IMR-90 (cell line): Measurements from ENCODE around the gene ZNF695. TPM values are rescaled to one million over a fixed set of nuclear protein-coding genes. Genes with fewer than 3 reads are reported as not detected.

ENCODE experiments used
- ATAC-seq: fragments of 200-7000 bp; cut with Tn5 transposase; 2 replicates; pipeline ENCODE4 v1.9.1; 2020; ENCODE audit warnings: low read depth, mild to moderate bottlenecking, moderate library complexity
- Bru-seq: library from RNA; stranded (reverse); fragments of 400-500 nt; gene quantifications from one replicate; lab custom pipeline; 2021; lab: Mats Ljungman, UMichigan
- BruChase-seq, 2 experiments: library from RNA; stranded (reverse); fragments of 400-500 nt; gene quantifications; one replicate each; lab custom pipeline; 2021; lab: Mats Ljungman, UMichigan
- BruUV-seq: library from RNA; stranded (reverse); fragments of 400-500 nt; replicated peaks from 2 replicates; lab custom pipeline; 2021; lab: Mats Ljungman, UMichigan
- CTCF ChIA-PET: fragments of 300-600 bp; formaldehyde crosslinking; extraction: SDS; loops from one replicate; lab custom pipeline; 2021; ENCODE audit warnings: antibody characterized with exemption; lab: Yijun Ruan, JAX
- POLR2A ChIA-PET: fragments of 300-600 bp; sonication (Branson Sonifier 250); formaldehyde crosslinking; loops from one replicate; lab custom pipeline; 2022; ENCODE audit warnings: antibody characterized with exemption; ENCODE audit not compliant: unreplicated experiment; lab: Charles Lee
- DNase-seq: peaks from one replicate; pipeline ENCODE4 v3.0.0; 2013
- H2AFZ ChIP-seq: replicated peaks from 2 replicates; pipeline ENCODE3; 2013; ENCODE audit warnings: low read length, mild to moderate bottlenecking; ENCODE audit not compliant: poor library complexity
- H2AK5ac ChIP-seq: 2 replicates; pipeline ENCODE4 v1.6.1; 2013; ENCODE audit warnings: low read depth, low read length, inconsistent platforms
- H2AK9ac ChIP-seq: replicated peaks from 2 replicates; pipeline ENCODE3; 2013; ENCODE audit warnings: mild to moderate bottlenecking, low read depth, low read length, moderate library complexity; ENCODE audit not compliant: poor library complexity
- H2BK120ac ChIP-seq: 2 replicates; pipeline ENCODE4 v1.6.1; 2013; ENCODE audit warnings: low read depth, low read length, inconsistent platforms
- H2BK15ac ChIP-seq: 3 replicates; pipeline ENCODE4 v1.6.1; 2013; ENCODE audit warnings: low read depth, low read length, inconsistent platforms
- H2BK20ac ChIP-seq: 2 replicates; pipeline ENCODE4 v1.6.1; 2013; ENCODE audit warnings: low read depth, mild to moderate bottlenecking, inconsistent platforms, low read length, moderate library complexity
- H2BK5ac ChIP-seq: 2 replicates; pipeline ENCODE4 v1.6.1; 2013; ENCODE audit warnings: mild to moderate bottlenecking, low read depth, low read length, inconsistent platforms; ENCODE audit not compliant: poor library complexity, severe bottlenecking
- H3K14ac ChIP-seq: replicated peaks from 2 replicates; pipeline ENCODE4 v1.6.1; 2013; ENCODE audit warnings: low read depth, low read length, inconsistent platforms
- H3K18ac ChIP-seq: 2 replicates; pipeline ENCODE4 v1.6.1; 2013; ENCODE audit warnings: low read depth, low read length, control low read depth
- H3K23ac ChIP-seq: 2 replicates; pipeline ENCODE4 v1.6.1; 2013; ENCODE audit warnings: low read depth, low read length, inconsistent platforms
- H3K27ac ChIP-seq: 2 replicates; pipeline ENCODE4 v1.5.1; 2013; ENCODE audit warnings: mild to moderate bottlenecking, control low read depth, low read length; ENCODE audit not compliant: insufficient read depth
- H3K27me3 ChIP-seq: 2 replicates; pipeline ENCODE4 v1.6.1; 2013; ENCODE audit warnings: low read length; ENCODE audit not compliant: control insufficient read depth, insufficient read depth
- H3K36me3 ChIP-seq: 2 replicates; pipeline ENCODE4 v1.6.1; 2013; ENCODE audit warnings: low read length, mixed read lengths; ENCODE audit not compliant: control insufficient read depth, insufficient read depth
- H3K4ac ChIP-seq: 2 replicates; pipeline ENCODE4 v1.6.1; 2013; ENCODE audit warnings: low read depth, low read length, inconsistent platforms
- H3K4me1 ChIP-seq: 2 replicates; pipeline ENCODE4 v1.6.1; 2013; ENCODE audit warnings: low read length, mixed read lengths; ENCODE audit not compliant: control insufficient read depth, insufficient read depth
- H3K4me2 ChIP-seq: 2 replicates; pipeline ENCODE4 v1.6.1; 2013; ENCODE audit warnings: low read depth, mild to moderate bottlenecking, control low read depth, low read length, moderate library complexity
- H3K4me3 ChIP-seq: 2 replicates; pipeline ENCODE4 v1.5.1; 2013; ENCODE audit warnings: low read depth, mild to moderate bottlenecking, control low read depth, low read length, moderate library complexity; ENCODE audit not compliant: insufficient read depth
- H3K56ac ChIP-seq: 2 replicates; pipeline ENCODE4 v1.6.1; 2013; ENCODE audit warnings: low read length, inconsistent platforms; ENCODE audit not compliant: insufficient read depth; ENCODE audit errors: extremely low read depth
- H3K79me1 ChIP-seq, 2 experiments: 2 replicates each; pipeline ENCODE4 v1.6.1; 2013; ENCODE audit warnings: low read length in 2 of 2, inconsistent platforms in 1 of 2, low read depth in 1 of 2
- H3K9ac ChIP-seq: 2 replicates; pipeline ENCODE4 v1.6.1; 2013; ENCODE audit warnings: low read depth, low read length, control low read depth
- H3K9me1 ChIP-seq: 2 replicates; pipeline ENCODE4 v1.6.1; 2013; ENCODE audit warnings: low read length, inconsistent platforms; ENCODE audit not compliant: insufficient read depth
- H3K9me3 ChIP-seq: 2 replicates; pipeline ENCODE4 v1.6.1; 2013; ENCODE audit warnings: low read length; ENCODE audit not compliant: control insufficient read depth, insufficient read depth
- H4K20me1 ChIP-seq: 2 replicates; pipeline ENCODE4 v1.6.1; 2013; ENCODE audit warnings: low read length, inconsistent platforms; ENCODE audit not compliant: insufficient read depth
- H4K5ac ChIP-seq: 2 replicates; pipeline ENCODE4 v1.6.1; 2013; ENCODE audit warnings: mild to moderate bottlenecking, low read depth, low read length, control low read depth
- H4K8ac ChIP-seq, 2 experiments: 2 replicates each; pipeline ENCODE4 v1.6.1; 2013; ENCODE audit warnings: low read depth in 2 of 2, low read length in 2 of 2, control low read depth in 1 of 2, inconsistent platforms in 1 of 2
- H4K91ac ChIP-seq: 2 replicates; pipeline ENCODE4 v1.6.1; 2013; ENCODE audit warnings: low read depth, low read length, inconsistent platforms; ENCODE audit not compliant: insufficient read depth
- BHLHE40 ChIP-seq: fragments of 150-350 bp; IDR thresholded peaks from 2 replicates; pipeline ENCODE4 v1.6.1; 2016; ENCODE audit warnings: mild to moderate bottlenecking, low read depth, low read length
- MAZ ChIP-seq: IDR thresholded peaks from 2 replicates; pipeline ENCODE4 v1.6.1; 2012; ENCODE audit warnings: low read depth, mild to moderate bottlenecking, low read length, improper control_type of control experiment, moderate library complexity, borderline replicate concordance
- MXI1 ChIP-seq: IDR thresholded peaks from 2 replicates; pipeline ENCODE4 v1.6.1; 2012; ENCODE audit warnings: low read depth, mild to moderate bottlenecking, low read length, moderate library complexity, borderline replicate concordance
- RAD21 ChIP-seq: IDR thresholded peaks from 2 replicates; pipeline ENCODE4 v1.6.1; 2012; ENCODE audit warnings: low read length, improper control_type of control experiment
- RCOR1 ChIP-seq: IDR thresholded peaks from 2 replicates; pipeline ENCODE4 v1.6.1; 2012; ENCODE audit warnings: mild to moderate bottlenecking, low read length, improper control_type of control experiment; ENCODE audit not compliant: insufficient replicate concordance
- SMC3 ChIP-seq: fragments of 150-350 bp; IDR thresholded peaks from 2 replicates; pipeline ENCODE4 v1.6.1; 2016; ENCODE audit warnings: low read depth, mild to moderate bottlenecking, antibody characterized with exemption, low read length, moderate library complexity
- whole genome bisulfite sequencing, 2 experiments: methylation state at CpG; one replicate each; pipeline versions ENCODE4 v1.1.5 to v1.1.7; 2013; ENCODE audit warnings: missing lambda C conversion rate in 2 of 2; ENCODE audit not compliant: insufficient read length in 1 of 2; ENCODE audit errors: extremely low coverage in 2 of 2; 5-methylcytosine and 5-hydroxymethylcytosine counted together
- dilution Hi-C: fragments of 300-500 bp; cut with HindIII; formaldehyde crosslinking; loops from one replicate; pipeline ENCODE4 v1.14.3; 2018; ENCODE audit warnings: low sequenced_read_pairs; ENCODE audit not compliant: unreplicated experiment
- in situ Hi-C: fragments of 300-500 bp; cut with MboI; formaldehyde crosslinking; loops from 3 replicates; pipeline ENCODE4 v1.14.3; 2019; ENCODE audit warnings: low sequenced_read_pairs, inconsistent platforms, mixed read lengths
- intact Hi-C: fragments of 100-400 bp; cut with micrococcal nuclease; formaldehyde crosslinking; loops from 2 replicates; pipeline ENCODE4 v1.10.0; 2022
- long read RNA-seq: library from polyadenylated mRNA; unstranded; transcript quantifications from one replicate; pipeline ENCODE4 v2.0.0, GENCODE V29; 2021; ENCODE audit not compliant: unreplicated experiment
- polyA plus RNA-seq, 3 experiments: library from polyadenylated mRNA; depleted of rRNA; stranded (reverse); fragments of >200 nt; gene quantifications; 2 replicates each; pipeline ENCODE4 v1.2.3, GENCODE V29; 2012; ENCODE audit warnings: low replicate concordance in 1 of 3
- total RNA-seq: library from RNA; depleted of rRNA; stranded (reverse); fragments of >200 nt; gene quantifications from 2 replicates; pipeline ENCODE4 v1.2.3, GENCODE V29; 2012; rRNA removed
- TF ChIP-seq, protein P1 (sequence below): conservative IDR thresholded peaks from 2 replicates; pipeline ENCODE4 v1.5.1; 2012; ENCODE audit warnings: mild to moderate bottlenecking, low read depth, low read length, improper control_type of control experiment

Gene ZNF695
- total RNA-seq (0.54 and 1.1 TPM in 2 replicates), polyA plus RNA-seq (2012; rRNA removed) (0.46 and 0.75 TPM in 2 replicates), Bru-seq, nascent RNA (percentile 33 among the genes with signal in this experiment), BruChase-seq, experiment 1, labeled RNA remaining after a 6-hour chase (percentile 33 among the genes with signal in this experiment), BruChase-seq, experiment 2, labeled RNA remaining after a 2-hour chase (percentile 31 among the genes with signal in this experiment)
- polyA plus RNA-seq (2012; cell fraction: cytosol; rRNA removed), result 0.37 and 1.1 TPM in 2 replicates
- polyA plus RNA-seq (2012; cell fraction: nucleus; rRNA removed; ENCODE audit: low replicate concordance), result 0.17 and 0.33 TPM in 2 replicates
- long read RNA-seq, result 0 reads

DNA sequence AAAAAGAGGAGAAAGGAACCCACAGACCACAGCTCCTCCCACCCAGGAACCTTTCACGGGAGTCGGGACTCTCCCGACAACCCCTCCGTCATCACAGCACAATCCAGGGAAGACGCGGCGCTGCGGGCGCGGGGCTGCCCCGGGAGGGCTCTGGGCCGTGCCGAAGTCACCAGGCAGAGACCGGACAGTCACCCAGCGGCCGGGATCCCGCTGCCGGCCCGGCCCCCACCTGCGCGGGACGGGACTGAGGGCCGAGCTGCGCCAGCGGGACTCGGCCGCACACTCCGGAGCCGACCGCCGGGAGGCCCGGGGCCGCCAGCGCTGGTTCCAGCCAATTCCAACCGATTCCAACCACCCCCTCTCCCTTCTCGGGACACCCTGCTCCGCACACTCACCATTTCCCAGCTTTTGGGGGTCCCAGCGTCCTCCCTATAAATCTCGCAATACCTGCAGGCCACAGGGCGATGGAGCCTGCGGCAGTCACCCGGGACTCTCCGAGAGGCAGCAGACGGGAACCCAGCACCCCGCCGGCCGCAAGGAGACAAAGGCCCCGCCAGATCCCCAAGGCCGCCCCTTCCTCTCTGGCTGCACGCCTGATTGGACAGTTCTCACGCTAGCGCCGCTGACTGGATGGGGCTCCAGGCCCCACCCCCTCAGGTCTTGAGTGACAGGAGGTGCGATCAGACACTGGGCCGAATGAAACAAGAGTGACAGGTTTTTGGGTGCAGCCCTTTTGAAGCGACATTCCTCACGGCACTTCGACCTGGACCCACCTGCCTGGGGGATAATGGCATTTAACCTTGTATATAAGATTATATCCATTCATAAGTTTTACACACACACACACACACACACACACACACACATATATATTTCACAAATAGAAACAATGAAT, at the start of gene ZNF695:
Gene ZNF695 (minus strand): TSS at position 547 of the 895 bp plus-strand sequence. CDS start 149 bp downstream, at position 398.
- H3K79me1 ChIP-seq, result peaks cover 0 to 5% of the 10 kb centered on the region in 2 experiments; a peak in 1 of 4 replicates
- no peak within 1 kb of the TSS for H3K23ac ChIP-seq
- H2AFZ ChIP-seq, result peak within 1 kb of the TSS; percentile 97
- no peak within 1 kb of the TSS for H3K18ac ChIP-seq
- H3K4me2 ChIP-seq, result peak within 1 kb of the TSS; percentile 90
- intact Hi-C loops (no loop called here), dilution Hi-C loops (no loop called here), in situ Hi-C loops (no loop called here)
- no peaks in the 10 kb centered on the region for H3K9me1 ChIP-seq
- peak; percentile 100 for ATAC-seq
- H2AK9ac ChIP-seq, result peak within 1 kb of the TSS; percentile 9
- H3K9ac ChIP-seq, result peak within 1 kb of the TSS; percentile 50
- no peak within 1 kb of the TSS for H3K14ac ChIP-seq
- 1% methylated on average over 19 of the region's 58 CpGs; no CpG with 5 or more reads in 1 of the 2 experiments for WGBS, 2 experiments
- no peaks in the 10 kb centered on the region for H3K4me1 ChIP-seq
- peak within 1 kb of the TSS; percentile 94 for H3K4me3 ChIP-seq
- H4K5ac ChIP-seq, result no peak within 1 kb of the TSS
- no peak within 1 kb of the TSS for H3K4ac ChIP-seq
- no peak within 1 kb of the TSS for H2BK120ac ChIP-seq
- no peak within 1 kb of the TSS for H2BK15ac ChIP-seq
- ChIA-PET POLR2A (no interaction called here), CTCF (interaction anchor here (0.6 to 0.7 kb wide), 2 partner anchors 236 to 349 kb away, joined by 3 to 4 read pairs; no protein-coding TSS in a partner anchor)
- peaks cover 3% of the 10 kb centered on the region; the same call in 1 of the 2 replicates for H3K9me3 ChIP-seq
- no peak within 1 kb of the TSS for H4K8ac ChIP-seq
- no peaks in the 10 kb centered on the region for H3K27me3 ChIP-seq
- no peaks in the 10 kb centered on the region for H4K20me1 ChIP-seq
- no peaks in the 10 kb centered on the region for H3K36me3 ChIP-seq
- no peak within 1 kb of the TSS for H2BK20ac ChIP-seq
- H3K56ac ChIP-seq, result no peak within 1 kb of the TSS
- H3K27ac ChIP-seq, result no peak within 1 kb of the TSS; the same call in 1 of the 2 replicates
- peak; percentile 90 for DNase-seq
- no TSS peak for BruUV-seq
- H2BK5ac ChIP-seq, result no peak within 1 kb of the TSS
- H4K91ac ChIP-seq, result no peak within 1 kb of the TSS
- TF ChIP-seq SMC3 (no peak), MAZ (peak; percentile 10; the same call in 1 of the 2 replicates), MXI1 (peak; percentile 49; the same call in 1 of the 2 replicates), RCOR1 (no peak), RAD21 (no peak), BHLHE40 (no peak)
- TF ChIP-seq, protein P1, sequence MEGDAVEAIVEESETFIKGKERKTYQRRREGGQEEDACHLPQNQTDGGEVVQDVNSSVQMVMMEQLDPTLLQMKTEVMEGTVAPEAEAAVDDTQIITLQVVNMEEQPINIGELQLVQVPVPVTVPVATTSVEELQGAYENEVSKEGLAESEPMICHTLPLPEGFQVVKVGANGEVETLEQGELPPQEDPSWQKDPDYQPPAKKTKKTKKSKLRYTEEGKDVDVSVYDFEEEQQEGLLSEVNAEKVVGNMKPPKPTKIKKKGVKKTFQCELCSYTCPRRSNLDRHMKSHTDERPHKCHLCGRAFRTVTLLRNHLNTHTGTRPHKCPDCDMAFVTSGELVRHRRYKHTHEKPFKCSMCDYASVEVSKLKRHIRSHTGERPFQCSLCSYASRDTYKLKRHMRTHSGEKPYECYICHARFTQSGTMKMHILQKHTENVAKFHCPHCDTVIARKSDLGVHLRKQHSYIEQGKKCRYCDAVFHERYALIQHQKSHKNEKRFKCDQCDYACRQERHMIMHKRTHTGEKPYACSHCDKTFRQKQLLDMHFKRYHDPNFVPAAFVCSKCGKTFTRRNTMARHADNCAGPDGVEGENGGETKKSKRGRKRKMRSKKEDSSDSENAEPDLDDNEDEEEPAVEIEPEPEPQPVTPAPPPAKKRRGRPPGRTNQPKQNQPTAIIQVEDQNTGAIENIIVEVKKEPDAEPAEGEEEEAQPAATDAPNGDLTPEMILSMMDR, result no peak
- H2AK5ac ChIP-seq, result no peak within 1 kb of the TSS
